GM18499 (cell line): ENCODE results near the gene COL28A1.
"Not testable (repeated sequence)": the region's sequence is repeated elsewhere in the genome, so short reads cannot be mapped to it uniquely, and the experiment has no call there.

Experiments
- ATAC-seq: cut with Tn5 transposase; IDR thresholded peaks from one replicate; pipeline ENCODE4 v1.9.1; 2021; ENCODE audit warnings: moderate number of reproducible peaks; ENCODE audit not compliant: insufficient read depth, unreplicated experiment

Gene COL28A1

GRCh38 chr7:7424151-7424873, 111.4 kb downstream of the COL28A1 start:
- ATAC-seq = peak; percentile 64

- no peak for ATAC-seq
These were observed 113.0 kb downstream of the COL28A1 start for GRCh38 chr7:7422641-7423040.

GRCh38 chr7:7421826-7422225, 113.8 kb downstream of the COL28A1 start:
- ATAC-seq = no peak

- ATAC-seq = no peak
These were observed 116.7 kb downstream of the COL28A1 start for GRCh38 chr7:7418997-7419396.

- no peak for ATAC-seq
These were observed 117.8 kb downstream of the COL28A1 start for GRCh38 chr7:7417851-7418250.

- ATAC-seq = no peak
These were observed 118.3 kb downstream of the COL28A1 start for GRCh38 chr7:7417414-7417813.

- ATAC-seq = no peak
These were observed 119.4 kb downstream of the COL28A1 start for GRCh38 chr7:7416031-7416858.

- ATAC-seq = no peak
These were observed 120.7 kb downstream of the COL28A1 start for GRCh38 chr7:7414791-7415603.

- ATAC-seq = no peak
These were observed 127.5 kb downstream of the COL28A1 start for GRCh38 chr7:7408001-7408770.

- no peak for ATAC-seq
These were observed 130.2 kb downstream of the COL28A1 start for GRCh38 chr7:7405461-7405860.

- no peak for ATAC-seq
These were observed 136.0 kb downstream of the COL28A1 start for GRCh38 chr7:7399707-7400106.

- ATAC-seq = no peak
These were observed 139.9 kb downstream of the COL28A1 start for GRCh38 chr7:7395785-7396184.

- ATAC-seq = not testable (repeated sequence)
These were observed 147.5 kb downstream of the COL28A1 start for GRCh38 chr7:7388164-7388563.

GRCh38 chr7:7385421-7385820, 150.3 kb downstream of the COL28A1 start:
- ATAC-seq = no peak

GRCh38 chr7:7384228-7384627, 151.4 kb downstream of the COL28A1 start:
- ATAC-seq = no peak

- ATAC-seq = no peak
These were observed 160.1 kb downstream of the COL28A1 start for GRCh38 chr7:7375538-7375937.

- no peak for ATAC-seq
These were observed 165.6 kb downstream of the COL28A1 start for GRCh38 chr7:7370076-7370475.

- no peak for ATAC-seq
These were observed 166.5 kb downstream of the COL28A1 start for GRCh38 chr7:7369134-7369533.

GRCh38 chr7:7354674-7355073, 181.0 kb downstream of the COL28A1 start:
- ATAC-seq = no peak

- ATAC-seq = no peak
These were observed 182.8 kb downstream of the COL28A1 start for GRCh38 chr7:7352845-7353244.
